Pulmonary artery endothelial cell (primary cell): ENCODE results near the gene LSP1. TPM values are rescaled to one million over a fixed set of nuclear protein-coding genes. Genes with fewer than 3 reads are reported as not detected.
"Not testable (repeated sequence)": the region's sequence is repeated elsewhere in the genome, so short reads cannot be mapped to it uniquely, and the experiment has no call there.

Experiments
- DNase-seq: peaks from one replicate; pipeline ENCODE4 v3.0.0-alpha.2; 2011; ENCODE audit warnings: low read depth, low spot score
- total RNA-seq: library from RNA; depleted of rRNA; stranded (reverse); fragments of >200 nt; gene quantifications from 2 replicates; pipeline ENCODE4 v1.2.3, GENCODE V29; 2014

Gene LSP1
- total RNA-seq, 1 donor from 2014 or later, result not detected

DNA sequence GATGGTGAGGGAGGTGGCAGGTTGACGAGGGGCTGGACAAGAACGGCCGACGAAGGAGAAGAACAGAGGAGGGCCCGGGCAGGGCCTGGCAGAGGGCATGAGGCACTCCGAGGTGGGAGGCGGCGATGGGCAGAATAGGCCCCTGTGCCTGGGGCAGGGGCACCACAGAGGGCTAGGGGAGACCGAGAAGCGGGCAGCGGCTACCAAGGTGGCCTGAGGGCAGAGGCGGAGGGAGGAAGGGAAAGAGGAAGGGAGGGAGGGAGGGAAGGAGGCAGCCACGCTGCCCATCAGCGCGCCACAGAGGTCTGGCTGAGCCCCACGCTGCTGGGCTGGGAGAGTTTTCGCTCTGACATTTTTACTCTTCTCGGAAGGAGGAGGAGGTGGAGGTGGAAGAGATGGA is 11.3 kb downstream of the LSP1 start:
- DNase-seq, result no peak

DNA sequence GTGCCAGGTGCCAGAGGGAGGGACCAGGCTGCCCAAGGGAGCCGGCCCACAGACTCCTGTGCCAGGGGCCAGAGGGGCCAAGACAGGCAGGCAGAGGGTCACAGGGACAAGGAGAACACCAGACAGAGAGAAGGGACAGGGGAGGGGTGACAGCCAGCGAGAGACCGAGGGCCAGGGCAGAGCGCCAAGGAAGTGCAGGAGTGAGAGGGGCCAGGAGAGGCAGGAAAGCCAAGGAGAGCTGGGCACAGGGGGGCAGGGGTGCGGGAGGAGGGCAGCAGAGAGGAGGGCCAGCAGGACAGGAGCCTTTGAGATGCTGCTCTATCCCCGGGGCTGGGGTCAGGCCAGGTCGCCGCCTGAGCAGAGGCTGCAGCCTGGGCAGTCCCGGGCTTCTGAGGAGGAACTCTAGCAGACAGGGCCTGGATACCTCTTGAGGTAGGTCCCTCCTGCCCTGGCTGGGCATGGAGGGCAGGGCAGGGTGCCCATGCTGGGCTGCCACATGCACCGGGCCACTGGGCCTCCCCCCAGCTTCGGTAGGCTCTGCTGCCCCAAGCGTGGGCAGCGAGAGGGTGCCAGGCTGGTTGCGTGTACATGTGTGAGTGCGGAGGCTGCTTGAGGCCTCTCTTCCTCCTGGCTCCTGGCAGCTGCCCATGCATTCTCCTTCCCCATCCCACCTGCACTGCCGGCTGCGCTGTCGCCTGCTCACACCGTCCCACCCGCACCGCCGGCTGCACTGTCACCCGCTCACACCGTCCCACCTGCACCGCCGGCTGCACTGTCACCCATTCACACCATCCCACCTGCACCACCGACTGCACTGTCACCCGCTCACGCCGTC is 12.2 kb downstream of the LSP1 start:
- no peak for DNase-seq

DNA sequence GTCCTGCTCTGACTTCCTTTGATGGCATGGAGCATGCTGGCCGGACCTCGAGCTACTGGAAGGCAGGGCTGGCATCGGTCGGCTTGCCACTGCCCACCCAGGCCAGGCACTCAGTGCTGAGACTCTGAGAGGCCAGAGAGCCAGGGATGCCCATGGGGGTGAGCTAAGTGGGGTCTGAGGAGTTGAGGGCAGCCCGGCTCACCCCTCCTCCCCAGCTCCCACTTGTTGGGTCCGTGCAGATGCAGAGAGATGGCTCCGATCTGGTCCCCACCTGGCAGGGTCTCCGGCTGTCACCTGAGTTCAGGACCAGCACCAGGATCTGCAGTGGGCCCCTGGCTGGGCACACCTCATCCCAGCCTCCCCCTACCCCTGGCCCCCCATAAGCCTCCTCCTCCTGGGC is 13.3 kb downstream of the LSP1 start:
- no peak for DNase-seq

DNA sequence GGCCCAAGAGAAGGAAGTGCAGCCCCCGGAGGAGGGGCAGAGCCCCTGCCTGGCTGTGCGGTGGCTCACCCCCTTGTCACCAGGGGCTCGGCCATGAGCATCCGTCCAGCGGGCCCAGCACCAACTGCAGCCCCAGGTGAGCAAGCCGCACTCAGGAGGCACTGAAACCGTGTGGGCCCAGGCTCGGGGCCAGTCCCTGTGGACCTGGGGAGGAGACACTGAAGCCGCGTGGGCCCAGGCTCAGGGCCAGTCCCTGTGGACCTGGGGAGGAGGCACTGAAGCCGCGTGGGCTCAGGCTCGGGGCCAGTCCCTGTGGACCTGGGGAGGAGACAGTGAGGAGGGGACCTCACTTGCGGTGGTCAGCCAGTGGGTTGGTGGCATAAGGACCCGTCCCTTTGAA is 13.9 kb downstream of the LSP1 start:
- DNase-seq, result no peak

DNA sequence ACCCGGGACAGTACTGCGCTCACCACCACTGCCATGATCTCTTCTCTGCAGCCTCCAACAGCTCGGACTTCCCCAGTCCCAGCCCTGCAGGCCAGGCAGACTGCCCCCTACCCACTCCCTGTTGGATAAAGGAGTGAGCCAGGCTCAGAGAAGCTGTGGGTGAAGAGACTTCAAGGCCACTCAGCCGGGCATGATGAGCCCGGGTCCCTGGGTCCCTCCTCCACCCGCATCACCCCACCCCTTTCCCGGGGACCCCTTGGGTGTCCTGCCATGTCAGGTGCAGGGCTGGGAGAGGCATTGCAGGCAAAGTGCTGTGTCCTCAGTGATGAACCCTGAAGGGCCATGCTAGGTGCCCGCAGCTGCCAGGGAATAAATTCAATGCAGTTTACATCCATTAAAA is 14.5 kb downstream of the LSP1 start:
- no peak for DNase-seq

DNA sequence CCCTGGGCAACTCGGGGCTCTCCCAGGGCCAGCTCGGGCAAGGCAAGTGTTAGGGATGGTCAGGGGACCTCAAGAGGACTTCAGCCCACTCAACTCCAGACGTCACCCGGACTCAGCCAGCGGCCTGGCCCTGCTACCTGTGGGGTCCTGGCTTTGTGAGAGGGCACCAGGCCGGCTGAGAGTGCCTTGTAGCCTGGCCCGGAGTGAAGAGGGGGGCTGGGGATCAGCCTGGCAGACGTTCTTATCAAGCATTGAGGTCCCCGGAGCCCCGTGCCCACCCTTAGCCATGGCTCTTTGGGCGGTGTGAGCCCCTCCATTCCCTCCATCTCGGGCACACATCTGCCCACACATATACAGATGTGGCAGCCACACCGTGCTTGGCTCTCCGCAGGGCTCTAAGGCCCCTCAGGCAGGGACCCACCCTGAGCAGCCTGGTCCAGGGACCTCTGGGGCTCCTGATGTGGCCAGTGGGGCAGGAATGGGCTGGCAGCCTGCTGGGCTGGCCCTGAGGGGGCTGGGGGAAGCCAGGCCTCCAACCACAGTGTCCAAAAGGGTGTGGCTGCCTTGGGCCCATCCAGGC is 15.3 kb downstream of the LSP1 start:
- no peak for DNase-seq

DNA sequence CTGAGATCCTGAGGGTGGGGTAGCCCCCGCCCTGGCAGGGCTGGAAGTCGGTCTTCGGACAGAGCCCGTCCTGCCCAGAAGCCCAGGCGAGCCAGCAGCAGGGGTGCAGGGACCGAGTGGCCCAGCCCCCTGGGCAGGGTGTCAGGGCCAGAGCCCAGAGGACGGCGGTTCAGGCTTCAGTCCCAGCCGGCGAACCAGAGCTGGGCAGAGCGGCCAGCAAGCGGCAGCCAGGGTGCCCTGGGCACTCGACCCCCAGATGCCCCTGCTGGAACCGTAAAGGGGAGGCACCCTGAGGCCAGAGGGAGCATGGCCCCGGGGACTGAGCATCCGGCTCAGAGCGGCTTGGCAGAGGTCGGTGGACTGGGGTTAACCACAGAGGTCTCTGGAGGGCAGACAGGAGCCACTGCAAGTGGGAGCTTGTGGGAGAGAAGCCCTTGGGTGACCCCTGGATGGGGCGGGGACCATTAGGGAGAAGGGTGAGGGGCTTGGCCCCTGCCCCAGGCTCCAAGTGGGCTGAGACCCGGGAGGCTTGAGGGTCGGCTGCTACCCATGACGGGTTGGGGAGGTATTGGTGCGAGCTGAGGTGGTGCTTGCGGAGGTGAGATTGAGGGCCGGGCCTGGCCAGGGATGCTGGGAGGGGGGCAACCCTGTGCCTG is 15.9 kb downstream of the LSP1 start:
- no peak for DNase-seq

DNA sequence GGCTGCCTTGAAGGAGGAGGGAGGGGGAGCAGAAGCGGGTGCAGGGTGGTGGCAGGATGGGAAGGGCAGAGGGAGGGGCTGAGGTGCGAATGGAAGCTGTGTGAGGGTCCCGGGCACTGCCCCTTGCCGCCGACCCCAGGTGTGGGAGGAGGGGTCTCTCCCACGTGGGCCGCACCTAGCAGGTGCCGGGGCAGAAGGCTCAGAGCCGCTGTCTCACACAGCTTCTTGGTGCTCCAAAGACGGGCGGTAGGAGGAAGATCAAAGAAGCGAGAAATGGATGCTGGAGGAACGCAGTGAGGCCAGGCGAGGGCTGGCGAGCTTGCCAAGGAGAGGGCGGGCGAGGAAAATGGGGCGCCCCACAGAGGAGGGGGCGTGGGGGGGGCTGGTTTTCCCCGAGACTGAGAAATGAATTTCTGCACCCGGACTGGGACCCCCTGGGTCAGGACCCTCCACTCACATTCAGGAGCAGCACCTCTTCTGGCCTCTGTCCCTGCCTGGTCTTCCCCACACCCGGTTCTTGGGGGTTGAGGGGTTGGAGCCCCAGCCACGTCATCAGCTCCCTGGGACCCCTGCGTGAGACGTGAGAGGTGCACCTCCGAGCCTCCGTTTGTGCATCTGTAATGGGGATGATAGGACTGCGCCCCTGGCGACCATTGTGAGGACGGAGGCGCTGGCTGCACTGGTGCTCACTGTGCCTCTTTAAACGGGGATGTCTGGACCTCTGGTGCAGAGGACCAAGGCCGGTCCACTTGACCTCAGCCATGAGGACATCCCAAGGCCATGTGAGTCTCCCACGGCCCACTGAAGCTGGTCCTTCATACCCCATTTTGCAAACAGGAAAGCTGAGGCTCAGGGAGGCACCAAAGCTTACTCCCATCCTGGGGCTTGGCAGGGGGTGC is 16.8 kb downstream of the LSP1 start:
- DNase-seq, result no peak

DNA sequence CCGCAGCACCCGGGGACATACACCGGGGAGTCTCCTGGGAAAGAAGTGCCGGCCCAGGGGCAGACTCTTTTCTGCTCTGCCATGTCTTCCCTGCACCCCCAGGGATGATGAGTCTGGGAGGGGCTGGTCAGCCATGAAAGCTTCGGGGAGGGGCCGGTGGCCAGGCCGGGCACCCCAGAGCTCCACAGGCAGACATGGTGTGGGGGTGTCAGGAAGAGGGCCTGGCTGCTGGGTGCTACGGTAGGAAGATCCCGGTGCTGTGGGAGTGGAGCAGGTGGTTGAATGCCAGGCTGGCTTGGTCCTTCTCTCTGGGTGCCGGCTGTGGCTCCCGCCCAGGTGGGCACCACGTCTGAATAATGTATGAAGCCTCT is 17.4 kb downstream of the LSP1 start:
- no peak for DNase-seq

DNA sequence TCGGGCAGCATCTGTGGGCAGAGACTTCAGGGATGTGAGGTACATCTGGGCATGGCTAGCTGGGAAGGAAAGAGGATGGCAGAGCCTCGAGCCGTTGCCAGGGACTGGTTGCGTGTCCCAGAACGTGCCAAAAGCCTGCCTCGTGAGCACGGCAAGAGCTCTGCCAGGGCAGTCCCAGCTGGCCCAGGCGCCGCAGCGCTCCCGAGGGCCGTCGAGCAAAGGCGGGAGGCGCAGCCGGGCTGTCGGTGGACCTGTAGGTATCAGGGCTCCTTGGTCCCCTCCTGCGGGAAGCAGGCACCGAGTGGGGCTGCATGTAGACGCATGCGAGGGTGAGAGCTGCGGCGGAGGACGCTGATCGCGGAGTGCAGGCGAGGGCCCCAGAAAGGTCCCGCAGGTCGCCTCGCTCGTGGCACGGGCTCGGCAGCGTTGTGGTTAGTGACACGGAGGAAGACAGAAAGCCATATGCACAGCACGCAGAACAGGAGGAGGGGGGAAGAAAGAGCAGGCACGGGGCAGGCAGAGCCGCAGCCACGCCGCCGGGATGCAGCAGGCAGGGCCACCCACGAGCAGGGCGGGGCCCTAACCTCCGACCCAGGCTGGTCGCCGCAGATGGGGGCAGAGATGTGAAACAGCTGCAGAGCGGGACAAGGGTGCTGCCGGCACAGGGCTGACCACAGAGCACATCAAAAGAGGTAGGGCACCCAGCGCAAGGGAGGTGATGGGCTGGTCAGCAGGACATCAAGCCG is 18.0 kb downstream of the LSP1 start:
- no peak for DNase-seq

DNA sequence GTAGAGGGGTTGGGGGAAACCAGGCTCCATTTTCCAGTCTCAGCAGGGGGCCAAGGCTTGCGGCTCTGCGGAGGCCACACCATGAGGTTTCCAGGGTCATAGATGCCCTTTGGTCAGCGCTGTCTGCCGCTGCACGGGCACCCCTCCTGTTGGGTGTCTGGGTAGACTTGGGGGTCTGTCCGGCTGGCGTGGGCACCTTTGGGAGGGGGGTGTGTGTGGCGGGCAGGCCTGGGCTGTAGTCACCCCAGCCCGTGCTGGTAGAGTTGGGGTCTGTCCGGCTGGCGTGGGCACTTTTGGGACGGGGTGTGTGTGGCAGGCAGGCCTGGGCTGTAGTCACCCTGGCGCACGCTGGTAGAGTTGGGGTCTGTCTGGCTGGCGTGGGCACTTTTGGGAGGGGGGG is 18.6 kb downstream of the LSP1 start:
- DNase-seq, result no peak

DNA sequence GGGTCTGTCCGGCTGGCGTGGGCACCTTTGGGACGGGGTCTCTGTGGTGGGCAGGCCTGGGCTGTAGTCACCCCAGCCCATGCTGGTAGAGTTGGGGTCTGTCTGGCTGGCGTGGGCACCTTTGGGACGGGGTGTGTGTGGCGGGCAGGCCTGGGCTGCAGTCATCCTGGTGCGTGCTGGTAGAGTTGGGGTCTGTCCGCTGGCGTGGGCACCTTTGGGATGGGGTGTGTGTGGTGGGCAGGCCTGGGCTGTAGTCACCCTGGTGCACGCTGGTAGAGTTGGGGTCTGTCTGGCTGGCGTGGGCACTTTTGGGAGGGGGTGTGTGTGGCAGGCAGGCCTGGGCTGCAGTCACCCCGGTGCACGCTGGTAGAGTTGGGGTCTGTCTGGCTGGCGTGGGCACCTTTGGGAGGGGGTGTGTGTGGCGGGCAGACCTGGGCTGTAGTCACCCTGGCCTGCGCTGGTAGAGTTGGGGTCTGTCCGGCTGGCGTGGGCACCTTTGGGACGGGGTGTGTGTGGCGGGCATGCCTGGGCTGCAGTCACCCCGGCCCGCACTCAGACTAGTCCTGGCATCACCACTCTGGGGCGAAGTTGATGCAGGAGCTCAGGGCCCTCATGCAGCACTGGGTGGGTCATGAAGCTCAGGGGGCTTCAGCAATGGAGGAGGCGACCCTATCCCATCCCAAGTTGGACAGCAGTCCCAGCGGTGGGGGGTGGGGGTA is 19.5 kb downstream of the LSP1 start:
- no peak for DNase-seq

DNA sequence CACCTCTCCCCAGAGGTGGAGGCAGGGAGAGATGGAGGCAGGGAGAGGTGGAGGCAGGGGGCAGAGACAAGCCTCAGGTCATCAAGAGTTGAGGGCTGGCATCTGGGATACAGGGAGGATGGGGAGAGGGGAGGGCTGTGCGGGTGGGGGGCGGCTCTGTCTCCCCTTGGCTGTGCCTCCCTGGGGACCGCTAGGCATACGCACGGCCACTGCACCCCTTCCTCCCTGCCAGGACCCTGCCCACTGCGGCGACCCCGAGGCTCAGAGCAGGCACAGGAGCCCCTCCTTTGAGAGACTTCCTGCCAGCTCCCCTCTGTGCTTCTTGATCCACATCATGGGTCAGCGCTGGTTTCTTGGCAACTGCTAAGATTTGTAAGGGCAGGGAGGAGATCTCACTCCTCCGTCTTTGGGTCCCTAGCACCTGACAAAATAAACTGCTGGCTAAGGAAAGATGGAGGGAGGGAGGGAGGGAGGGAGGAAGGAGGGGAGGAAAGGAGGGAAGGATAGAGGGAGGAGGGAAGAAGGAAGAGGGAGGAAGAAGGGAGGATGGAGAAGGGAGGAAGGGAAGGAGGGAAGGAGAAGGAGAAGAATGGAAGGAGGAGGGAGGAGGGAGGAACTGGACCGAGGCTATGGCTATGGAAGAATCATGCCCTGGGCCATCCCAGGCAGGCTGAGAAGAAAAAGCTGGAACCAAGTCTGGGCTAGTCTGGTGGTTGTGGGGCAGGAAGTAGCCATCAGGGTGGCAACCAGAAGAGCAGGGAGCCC is 20.3 kb downstream of the LSP1 start:
- no peak for DNase-seq

DNA sequence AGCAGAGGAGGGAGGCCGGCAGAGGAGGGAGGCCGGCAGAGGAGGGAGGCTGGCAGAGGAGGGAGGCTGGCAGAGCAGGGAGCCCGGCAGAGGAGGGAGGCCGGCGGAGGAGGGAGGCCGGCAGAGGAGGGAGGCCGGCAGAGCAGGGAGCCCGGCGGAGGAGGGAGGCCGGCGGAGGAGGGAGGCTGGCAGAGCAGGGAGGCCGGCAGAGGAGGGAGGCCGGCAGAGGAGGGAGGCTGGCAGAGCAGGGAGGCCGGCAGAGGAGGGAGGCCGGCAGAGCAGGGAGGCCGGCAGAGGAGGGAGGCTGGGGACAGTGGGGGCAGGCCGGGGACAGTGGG is 20.9 kb downstream of the LSP1 start:
- DNase-seq, result not testable (repeated sequence)

DNA sequence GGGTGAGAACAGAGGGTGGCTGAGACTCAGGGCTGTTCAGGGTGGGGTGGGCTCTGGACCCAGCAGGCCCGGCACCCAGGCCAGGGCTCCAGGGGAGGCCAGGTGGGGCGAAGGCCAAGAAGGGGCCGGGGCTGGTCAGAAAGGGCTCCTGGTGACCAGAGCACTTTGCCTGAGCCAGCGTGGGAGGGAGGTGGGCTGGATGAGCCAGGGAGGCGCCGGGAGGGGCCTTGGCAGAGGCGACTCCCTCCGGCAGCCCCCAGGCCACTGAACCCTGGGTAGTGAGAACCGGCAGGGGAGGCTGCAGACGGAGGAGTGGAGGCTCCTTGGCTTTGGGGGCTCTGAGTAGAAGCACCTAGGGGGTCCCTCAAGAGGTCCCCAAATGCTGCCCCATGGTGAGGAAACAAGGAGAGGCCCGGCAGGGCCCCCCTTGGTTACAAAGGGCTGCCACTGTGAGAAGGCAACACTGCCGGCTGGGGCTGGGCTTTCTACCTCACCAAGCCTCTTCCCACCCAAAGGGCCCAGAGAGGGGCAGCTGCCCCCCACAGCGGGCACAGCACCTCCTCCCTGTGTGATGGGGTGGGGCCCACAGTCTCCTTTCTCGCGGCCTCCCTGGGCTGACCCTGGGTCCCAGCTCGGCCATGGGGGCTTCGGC is 21.7 kb downstream of the LSP1 start:
- DNase-seq, result not testable (repeated sequence)

DNA sequence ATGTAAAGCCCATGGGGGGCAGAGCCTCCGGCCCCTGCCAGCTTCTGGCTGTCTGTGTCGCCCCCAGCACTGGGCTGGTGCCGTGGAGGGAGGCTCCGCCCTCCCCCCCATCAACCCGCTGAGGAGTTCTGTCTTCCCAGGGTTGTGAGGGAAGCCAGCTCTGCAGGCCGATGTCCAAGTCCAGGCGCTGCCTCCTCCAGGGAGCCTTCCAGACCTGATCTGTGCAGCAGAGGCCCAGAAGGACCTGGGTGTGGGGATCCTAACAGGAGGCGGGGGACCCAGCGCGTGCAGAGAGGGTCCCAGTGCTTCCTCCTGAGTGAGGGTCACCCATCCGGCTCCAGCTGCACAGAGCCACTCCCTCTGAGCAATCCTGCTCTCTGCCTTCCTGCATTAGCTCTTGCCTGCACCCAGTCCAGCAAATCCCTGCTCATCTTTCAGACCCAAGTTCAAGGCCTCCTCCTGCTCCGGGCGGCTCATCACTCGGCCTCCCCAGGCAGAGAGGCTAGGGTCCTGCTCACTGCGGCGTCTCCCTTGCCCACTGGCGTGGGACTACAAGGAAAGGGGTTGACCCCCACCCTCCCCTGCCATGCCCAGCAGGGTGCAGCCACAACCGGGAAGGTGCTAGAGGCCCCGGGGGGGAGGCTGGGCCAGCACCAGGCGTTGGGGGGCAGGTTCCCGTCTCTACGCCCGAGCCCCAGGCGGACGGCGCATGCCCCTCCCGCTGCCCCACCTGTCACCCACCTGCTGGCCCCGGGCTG is 22.4 kb downstream of the LSP1 start:
- DNase-seq, result no peak

DNA sequence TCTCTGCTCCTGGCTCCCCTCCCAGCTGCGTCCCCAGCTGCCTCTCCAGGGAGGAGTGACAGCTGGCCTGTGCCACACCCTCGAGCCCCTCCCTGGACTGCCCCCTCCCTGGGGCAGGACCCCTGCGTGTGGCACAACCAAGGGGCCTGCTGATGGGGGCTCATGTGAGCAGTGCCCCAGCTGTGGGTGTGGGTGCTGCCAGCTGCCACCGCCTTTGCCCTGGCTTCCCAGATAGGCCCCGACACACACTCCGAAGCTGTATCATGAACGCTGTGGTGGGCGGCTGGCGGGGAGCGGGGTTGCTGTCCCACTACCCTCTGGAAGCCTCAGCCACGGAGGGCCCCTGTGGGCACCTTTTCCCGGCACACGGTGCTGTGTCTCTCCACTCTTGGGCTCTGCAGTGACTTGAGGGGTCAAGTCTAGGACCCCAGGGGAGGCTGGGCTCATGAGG is 23.0 kb downstream of the LSP1 start:
- DNase-seq, result not testable (repeated sequence)

DNA sequence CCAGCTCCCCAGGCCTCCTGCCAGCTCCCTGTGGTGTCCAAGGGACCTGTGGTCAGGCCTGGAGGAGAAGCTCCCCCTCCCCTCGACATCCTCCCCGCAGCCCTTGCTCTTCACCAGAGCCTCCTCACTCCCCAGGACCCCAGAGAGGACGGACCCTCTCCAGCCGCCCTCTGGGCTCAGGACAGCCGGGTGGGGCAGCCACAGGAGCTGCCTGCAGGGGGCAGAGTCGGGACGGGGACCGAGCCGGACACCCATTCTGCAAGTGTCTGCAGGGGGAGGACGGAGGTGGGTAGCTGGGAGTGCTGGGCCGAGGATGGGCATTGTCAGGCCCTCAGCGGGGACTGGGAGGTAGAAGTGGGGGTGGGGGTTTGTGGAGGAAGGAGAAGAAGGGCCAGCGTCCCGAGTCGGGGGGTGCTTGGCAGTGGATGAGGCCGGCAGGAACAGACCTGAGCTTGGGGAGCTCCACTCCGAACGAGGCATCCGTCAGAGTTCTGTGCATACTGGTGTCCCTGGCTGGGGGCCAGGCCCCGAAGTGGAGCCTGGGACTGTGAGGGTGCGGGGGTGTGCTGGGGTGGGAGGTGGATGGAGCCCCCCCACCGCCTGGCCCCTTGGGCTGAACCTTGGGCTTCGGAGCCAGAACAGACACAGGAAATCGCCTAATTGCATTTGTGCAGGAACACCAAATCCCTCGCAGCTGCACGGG is 23.6 kb downstream of the LSP1 start:
- no peak for DNase-seq
